EL (cell line): ENCODE data around the gene PRR5L.

Experiments
- DNase-seq: peaks from one replicate; pipeline ENCODE4 v3.0.0-alpha.2; 2016

The PRR5L gene

DNA sequence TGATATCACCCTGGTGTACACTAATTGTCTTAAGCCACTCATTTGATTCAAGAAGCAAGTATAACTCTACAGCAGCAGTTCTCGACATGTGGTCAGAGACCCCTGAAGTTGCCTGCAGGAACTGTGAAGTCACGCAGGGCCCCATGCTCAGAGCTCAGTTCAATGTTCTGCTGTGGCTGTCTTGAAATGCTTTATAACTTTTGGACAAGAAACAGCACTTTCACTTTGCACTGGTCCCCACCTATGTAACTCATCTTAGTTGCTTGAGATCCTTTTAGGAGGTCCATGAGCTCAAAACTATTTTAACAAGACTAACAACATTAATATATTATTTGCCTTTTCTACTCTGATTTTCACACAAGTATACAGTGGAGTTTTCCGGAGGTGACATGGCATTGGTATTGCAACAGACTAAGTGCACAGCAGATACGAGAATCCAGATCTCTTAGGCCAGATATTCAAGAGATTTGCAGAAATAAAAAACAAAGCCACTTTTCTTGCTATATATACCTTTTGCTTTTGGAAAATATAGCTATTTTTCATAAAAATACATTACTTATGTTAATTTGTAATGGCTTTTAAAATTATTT is 64.8 kb downstream of the PRR5L start:
- DNase-seq, result peak; percentile 26

DNA sequence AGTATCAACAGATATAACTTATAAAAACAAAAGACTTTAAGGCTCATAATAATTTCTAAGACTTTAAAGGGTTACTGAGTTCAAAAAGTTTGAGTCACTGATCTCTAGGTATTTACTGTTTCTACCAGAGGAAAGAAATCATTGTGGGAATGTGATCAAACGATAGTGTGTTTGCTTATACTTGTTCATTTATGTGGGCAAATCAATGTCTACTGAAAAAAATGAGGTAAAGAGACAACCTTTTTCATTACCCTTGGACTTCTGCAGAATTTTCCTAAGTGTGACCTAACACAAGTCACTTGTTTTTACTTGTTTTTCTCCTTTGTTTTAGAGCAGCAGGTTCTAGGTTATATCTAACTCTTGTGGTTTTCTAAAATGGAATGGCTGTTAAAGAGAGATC is 65.4 kb downstream of the PRR5L start:
- peak; percentile 37 for DNase-seq

DNA sequence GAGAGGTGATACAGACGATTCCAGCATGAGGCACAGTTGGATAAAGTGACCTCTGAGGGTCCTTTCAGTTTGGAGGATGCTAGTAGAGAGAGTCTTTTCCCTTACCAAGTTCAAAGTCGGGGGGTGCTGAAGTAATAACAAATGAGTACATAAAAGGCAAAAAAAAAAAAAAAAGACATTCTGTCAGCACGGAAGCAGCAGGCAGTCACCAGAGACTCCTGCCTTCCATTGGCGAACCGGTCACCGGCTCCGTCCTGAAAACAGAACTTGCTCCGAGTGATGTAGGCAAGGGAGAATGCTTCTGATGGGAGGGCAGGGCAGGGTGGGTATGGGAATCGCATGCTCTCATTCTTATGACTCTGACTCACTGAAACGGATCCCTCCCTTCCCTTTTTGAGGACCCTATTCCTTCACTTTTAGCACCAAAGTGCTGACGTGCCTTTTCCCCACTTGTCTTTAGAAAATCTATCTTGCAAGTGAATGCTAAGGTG is 65.9 kb downstream of the PRR5L start:
- peak; percentile 96 for DNase-seq

DNA sequence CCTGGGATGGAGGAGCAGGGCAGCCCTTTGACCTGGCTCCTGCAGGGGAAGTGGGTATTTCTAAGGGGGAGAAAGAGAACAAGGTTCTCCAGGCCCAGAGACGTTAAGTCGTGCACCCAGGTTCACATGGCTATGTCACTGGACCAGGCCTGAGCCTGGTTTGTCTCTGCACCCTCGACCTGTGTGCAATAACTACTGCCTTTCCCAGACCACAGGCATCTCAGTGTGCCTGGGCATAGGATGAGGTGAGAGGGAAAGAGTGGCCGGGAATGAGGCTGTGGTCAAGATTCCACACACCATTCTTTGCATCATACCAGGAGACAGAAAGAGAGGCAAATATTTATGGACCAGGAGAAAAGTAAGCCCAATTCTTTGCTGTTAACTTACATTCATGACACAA is 66.8 kb downstream of the PRR5L start:
- DNase-seq, result peak; percentile 89

DNA sequence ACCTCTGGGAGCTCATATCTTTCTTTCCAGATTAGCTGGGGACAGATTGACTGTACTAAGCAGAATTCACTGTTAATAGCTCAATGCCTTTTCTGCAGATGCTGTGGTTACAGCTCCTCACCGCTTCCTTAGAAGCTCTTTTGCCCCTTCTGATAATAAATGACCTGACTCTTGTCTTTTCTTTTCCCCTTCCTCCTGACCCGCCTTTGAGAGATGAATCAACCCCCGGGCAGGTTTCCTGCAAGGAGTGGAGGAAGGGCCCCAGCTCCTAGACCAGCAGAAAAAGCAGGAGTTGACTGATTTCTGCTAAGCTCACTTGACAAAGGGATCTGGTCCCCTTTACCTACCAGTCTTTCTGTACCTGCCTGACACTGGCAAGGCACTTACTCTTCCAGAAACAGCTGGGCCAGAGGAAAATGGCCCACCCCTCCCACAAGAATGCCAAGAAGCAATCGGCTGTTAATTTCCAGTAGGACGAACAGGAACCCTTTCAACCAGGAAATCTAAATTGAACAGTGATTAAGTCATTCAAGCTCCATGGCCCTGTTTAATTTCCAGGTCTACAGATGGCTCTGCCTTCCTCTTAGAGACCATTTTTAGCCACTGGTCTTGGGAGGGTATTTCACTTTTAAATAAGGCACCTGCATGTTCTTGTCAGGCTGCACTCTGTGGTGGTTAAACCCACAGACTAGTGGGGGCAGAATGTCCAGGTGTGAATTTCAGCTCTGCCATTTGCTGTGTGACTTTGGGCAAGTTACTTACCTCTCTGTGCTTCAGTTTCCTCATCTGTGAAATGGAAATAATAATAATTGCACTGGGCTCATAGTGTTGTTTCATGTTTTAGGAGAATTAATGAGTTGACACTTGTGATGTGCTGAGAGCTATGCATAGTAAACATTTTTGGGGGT is 67.5 kb downstream of the PRR5L start:
- peak; percentile 51 for DNase-seq

DNA sequence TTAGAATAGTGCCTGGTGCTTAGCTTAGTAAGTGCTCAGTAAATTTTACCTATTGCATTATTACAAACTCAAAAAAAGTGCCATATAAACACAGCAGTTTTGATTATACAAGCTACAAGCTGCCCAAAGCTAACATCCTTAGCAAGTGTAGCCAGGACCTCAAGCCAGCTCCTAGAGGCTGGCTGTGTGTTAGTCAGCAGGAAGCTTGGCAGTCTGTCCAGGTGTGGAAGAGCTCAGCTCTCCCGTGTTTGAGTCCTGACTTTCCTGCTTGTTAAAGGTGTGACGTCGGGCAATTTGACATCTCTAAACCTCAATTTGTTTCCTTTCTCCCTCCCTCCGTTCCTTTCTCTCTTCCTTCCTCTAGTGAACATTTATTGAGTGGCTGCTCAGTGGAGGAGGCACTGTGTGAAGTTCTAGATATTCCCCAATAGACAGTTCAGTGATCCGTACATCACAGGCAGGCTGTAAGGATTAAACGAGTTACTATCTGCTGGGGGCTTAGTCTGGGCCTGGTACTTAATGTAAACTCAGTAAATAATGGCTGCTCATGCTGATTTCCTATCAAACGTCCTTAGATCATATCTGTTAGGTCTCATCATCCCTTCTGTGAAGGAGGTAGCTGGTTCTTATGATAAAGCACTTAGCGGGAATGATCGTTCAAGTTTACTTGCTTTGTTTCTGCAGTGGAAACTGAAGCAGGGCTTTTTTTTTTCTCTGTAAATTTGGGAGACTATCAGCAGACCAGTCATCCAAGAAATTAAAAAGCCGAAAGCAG is 68.7 kb downstream of the PRR5L start:
- DNase-seq, result no peak

DNA sequence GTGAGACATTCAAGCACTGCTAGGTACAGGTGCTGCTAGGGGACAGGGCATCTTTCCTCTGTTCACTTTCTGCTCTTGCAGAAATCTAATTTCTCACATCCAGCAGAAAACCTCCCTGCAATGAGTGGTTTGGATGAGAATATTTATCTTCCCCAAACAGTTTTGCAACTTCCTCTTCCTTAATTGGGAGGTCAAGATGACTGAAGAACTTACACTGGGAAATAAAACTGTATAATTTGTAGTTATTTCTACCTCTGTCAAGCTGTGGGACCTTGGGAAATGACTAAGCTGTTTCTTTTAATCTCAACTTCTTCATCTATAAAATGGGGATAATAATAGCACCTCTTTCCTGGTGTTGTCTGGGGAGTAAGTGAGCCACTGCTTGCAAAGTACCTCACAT is 69.8 kb downstream of the PRR5L start:
- DNase-seq, result no peak

DNA sequence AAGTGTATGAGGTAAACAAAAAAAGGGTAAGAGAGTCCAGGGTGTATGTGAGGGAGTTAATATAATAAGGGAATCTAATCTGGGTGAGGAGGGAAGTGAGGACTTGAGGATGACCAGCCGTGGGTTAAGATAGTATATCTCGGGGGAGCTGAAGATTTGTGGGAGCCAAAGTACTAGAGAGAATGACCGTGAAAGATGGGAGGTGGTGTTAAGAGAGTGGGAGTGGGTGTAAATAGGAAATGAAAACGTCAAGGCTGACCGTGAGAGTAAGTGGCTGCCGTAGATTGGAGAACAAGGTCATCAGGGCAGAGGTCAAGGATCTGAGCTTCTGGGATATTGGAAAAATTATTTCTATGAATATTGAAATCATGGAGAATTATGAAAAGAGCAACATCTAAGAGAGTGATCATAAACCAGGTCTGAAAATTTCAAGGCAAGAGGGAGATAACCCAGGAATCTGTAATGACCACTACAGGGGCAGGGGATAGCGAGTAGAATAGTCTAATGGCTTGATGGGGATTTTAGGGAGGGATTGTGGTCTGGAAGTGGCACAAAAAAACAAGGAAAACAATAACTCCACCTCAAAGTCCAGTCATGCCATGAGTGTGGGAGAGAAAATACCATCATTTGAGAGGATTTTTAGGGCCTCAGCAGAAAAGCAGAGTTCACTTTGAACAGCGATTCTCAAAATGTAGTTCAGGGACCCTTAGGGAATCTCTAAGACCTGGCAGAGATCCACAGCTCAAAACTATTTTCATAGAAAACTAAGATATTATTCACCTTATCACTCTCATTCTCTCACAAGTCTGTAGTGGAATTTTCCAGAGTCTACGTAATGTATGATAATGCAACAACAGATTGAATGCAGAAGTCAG is 72.0 kb downstream of the PRR5L start:
- DNase-seq, result no peak

DNA sequence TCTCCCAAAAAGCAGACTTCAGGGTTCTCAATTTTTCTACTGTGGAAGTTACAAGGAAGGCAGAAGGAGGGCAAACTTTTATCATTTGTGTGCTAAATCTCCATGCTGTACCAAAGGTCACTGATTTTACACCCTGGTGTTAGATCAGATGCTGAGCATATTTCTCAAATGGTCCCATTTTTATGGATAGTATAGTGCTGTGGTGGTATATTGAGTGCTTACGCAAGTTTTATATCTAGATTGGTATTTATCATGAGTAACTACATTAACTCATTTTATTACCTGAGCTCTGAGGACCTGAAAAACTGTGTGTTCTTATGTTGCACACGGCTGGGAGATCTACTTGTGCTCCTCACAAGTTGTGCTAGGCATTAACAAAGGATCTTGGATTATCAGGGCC is 75.1 kb downstream of the PRR5L start:
- DNase-seq, result no peak

DNA sequence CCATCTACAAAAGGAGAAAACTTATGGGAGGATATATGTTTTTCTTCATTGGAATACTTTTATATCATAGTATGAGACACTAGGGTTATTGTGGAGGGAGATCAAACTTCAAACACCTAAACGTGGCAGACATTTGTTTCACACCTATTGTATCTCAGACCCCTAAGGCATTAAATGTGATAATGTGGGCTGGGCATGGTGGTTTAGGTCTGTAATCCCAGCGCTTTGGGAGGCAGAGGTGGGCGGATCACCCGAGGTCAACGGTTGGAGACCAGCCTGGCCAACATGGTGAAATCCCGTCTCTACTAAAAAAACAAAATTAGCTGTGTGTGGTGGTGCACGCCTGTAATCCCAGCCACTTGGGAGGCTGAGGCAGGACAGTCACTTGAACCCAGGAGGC is 75.5 kb downstream of the PRR5L start:
- no peak for DNase-seq

DNA sequence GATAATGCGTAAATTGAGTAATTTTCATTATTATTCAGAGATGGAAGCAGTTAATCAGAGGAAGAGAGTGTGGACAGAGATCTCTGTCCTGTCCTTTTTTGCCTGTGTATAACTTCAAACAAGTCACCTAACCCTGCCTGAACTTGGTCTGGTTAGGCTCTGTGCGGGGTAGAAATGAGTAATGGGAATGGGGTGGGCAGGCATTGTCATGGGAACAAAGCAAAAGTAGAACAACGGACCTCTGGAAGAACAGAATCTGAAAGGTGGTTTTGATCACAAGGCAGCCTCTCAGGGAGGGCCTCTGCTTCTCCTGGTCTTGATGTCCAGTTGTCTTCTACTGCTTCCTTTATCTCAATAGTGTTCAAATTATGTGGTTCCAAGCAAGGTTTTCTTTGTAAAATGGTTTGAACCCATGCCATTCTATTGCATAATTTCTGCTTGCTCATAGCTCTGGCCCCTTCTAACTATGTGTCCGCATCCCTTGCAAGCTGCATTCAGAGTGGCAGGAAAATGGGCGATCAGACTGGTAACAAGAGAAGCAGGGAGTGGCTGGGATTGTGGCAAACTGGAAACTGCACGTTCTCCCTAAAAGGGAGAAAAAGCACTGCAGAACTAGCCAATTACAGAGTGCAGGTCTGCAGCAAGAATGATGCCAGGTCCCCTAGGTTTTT is 76.1 kb downstream of the PRR5L start:
- DNase-seq, result peak; percentile 74

DNA sequence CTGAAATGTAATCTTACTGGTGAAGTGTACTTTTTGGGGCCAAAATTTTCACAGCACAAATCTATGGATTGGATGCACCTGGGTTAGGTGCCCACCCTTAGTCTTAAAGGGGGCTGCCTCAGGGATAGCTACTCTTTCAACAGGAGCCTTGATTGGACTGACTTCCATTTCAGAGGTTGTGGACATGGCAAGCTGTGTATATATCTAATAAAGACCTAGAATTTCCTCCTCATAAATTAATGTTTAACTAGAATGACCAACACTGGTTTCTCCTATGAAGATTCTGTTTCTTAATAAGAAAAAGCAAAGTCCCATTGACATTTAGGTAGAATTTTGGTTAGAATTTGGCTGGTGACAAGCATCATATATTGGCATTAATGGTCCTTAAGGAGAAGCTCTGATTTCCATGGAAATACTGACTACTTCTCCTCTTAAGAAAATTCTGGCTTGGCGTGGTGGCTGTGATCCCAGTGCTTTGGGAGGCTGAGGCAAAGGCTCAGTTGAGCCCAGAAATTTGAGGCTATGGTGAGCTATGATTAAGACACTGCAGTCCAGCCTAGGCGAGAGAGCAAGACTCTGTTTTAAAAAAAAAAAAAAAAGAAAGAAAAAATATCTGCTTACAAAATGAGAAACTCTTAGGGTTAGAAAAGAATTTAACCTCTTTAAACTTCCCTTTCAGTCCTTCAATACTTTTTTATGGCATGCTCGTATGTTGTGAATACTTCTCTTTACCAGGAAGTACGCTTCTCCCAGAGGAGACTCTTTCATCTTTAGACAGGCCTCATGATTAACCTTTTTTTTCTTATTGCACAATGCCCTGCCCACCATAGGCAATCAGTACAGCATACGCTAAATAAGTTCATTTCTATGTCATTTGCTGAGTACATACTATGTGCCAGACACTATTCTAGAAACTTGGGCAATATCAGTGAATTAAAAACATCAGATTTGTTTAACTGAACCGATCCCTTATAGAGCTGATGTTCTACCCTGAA is 77.2 kb downstream of the PRR5L start:
- DNase-seq, result no peak

DNA sequence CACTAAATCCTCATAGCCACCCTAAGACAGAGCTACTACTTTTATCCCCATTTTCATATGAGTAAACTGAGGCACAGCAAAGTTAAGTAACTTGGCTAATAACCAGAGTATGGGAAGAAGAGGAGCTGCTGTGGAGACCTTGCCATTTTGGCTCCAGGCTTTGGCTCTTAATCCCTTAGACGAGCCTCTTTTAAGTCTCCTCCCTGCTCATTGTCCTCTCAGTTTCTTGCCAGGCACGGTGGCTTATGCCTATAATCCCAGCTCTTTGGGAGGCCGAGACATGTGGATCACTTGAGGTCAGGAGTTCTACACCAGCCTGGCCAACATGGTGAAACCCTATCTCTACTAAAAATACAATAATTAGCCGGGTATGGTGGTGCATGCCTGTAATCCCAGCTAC is 78.6 kb downstream of the PRR5L start:
- DNase-seq, result no peak

DNA sequence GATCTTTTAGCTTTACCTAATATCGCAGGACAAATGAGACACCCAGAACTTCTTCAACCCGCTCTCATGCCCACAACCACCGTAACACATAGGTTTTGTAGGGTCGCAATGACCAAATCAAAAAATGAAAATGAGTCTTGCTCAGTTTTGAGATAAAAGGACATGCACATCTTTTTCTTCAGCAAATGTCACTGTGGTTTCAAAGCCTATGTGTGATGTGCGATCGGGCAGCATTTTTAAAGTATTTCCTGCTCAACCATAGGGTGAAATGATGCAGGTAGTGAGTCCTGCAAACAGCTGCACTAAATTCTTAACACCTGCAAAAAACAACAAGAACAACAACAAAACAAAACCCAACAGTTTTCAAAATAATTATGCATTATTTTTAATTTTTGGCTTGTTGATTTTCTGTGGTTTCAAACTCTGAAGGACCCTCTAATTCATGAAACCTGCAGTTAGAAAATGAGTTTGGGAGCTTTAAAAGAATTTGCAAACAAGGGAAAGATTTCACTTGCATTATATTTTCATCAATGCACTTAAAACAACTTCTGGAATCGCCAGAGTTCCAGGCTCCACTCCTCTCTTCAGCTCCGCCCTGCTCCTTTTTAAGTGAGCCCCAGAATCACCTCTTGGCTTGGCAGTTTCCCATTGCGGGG is 79.4 kb downstream of the PRR5L start:
- no peak for DNase-seq

DNA sequence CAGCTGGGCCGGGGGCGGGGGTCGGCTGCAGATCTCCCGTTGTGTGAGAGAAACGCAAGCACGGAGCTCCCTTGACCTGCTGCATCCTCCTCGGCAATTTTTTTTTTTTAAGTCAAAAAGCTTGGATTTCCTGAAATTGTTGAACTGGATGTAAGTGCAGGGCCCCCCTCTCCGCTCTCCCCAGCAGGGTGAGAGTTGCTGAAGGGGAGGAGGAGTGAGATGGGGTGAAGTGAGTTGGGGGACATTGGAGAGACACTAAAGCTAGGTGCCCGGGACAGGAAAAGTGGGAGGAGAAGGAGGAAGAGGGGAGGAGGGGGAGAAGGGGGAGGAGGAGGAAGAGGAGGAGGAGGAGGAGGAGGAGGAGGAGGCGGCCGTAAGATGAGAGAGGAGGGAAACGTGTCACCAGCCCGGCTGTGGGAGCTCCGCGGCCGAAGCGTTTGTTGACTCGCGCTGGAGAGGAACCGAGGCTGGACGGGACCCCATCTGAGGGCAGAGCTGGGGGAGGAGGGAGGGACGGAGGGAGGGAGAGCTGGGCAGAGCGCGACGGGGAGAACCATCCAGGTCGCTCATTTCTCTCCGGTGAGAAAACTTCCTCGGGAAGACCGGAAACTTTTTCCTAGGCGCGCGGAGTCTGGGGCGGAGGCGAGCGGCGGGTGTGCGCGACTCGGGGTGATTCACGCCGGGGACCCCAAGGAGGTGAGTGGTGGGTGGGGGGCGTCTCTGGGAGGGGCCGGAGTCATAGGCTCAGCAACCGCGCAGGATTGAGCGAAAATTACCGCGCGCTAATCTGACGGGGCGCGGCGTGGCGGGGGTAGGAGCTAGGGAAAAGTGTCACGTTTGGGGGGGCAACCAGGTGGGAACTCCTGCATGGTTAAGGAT is 80.2 kb downstream of the PRR5L start:
- DNase-seq, result peak; percentile 70

DNA sequence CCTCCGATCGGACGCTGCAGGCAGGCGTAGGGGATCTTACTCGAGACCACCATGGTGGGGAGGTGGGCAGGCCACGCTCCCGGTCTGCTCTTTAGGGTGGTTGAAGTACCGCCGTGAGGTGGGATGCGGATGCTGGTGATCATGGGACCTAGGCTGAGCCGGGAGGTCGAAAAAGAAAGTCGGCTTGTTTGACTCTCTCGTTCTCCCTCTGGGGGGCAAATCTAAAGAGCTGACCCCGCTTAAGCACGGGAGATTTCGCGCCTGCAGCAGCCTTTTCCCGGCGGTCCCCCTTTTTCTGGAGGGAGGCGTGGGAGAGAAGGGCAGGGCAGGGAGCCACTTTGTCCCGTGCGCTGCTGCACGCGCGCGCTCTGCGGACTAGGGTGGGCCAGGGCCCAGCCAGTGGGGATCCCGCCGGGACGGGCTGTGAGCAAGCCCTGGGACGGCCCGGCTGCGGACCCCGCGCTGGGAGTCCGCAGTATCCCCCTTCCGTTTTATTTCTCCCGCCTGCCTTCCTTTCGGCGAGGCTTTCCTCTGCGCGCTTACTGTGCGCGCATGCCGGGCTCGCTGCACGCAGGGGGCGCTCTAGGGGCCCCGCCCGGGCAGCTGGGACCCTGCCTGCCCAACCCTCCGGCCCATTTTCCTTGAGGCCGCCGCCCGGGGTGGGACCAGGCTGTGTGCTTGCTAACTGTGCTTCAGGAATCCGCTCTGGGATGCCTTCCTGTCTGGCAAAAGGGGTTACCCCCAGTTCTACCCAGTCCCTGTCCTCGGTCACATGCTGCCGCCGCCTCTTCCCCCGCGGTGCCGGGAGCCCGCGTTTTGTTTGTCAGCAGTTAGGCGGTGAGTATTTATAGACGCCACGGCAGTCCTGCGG is 81.0 kb downstream of the PRR5L start:
- DNase-seq, result peak; percentile 77

DNA sequence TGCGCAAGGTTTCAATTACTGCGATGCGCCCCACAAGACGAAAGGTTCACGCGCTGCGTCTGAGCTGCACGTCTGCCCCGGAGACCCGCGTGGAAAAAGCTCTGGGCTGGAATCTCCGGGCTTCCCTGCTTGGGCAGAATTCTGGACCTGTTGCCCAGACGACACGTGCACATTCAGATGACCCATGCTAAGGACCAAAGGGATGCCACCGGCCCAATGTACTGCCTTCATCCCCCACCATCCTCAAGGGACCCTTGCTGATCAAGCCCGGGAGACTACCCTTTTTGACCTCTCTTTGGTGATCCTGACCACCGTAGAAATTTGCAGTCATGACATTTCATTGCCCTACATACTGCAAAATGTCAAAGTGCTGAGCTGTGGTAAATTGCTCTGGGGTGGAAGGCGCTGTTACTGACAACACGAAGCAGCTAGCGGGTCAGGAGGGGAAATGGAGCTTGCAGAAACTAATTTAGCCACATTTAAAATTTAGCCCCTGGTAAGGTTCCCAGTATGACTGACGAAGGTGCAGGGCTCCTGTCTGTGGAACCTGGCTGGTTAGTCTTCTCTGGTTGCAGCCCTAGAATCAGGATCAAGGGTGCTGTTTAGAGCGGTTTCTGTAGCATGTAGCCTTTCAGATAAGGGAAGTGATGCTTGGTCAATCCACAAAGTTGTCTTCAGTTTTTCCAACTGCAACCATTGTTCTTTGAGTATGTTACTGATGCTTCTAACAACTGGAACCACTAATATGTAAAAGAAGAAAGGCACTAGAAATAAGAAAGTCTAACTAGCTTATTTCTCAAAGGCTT is 81.9 kb downstream of the PRR5L start:
- DNase-seq, result no peak
